Activated B cell treated with CpG ODN at 0.5 μM for 24 hours (primary cell): ENCODE measurements around the gene TP73. TPM values are rescaled to one million over a fixed set of nuclear protein-coding genes. Genes with fewer than 3 reads are reported as not detected.

Source experiments
- ATAC-seq: fragments of 200-7000 bp; cut with Tn5 transposase; one replicate; pipeline ENCODE4 v1.10.0; 2021; ENCODE audit warnings: low read depth, mild to moderate bottlenecking, moderate library complexity
- CTCF ChIA-PET: fragments of 350-600 bp; sonication (Branson Sonifier 250); formaldehyde crosslinking; loops from one replicate; lab custom pipeline; 2021; ENCODE audit warnings: antibody characterized with exemption; lab: Charles Lee
- POLR2A ChIA-PET: fragments of 350-600 bp; sonication (Branson Sonifier 250); formaldehyde crosslinking; loops from one replicate; lab custom pipeline; 2021; ENCODE audit warnings: antibody characterized with exemption; lab: Charles Lee
- DNase-seq: peaks from one replicate; pipeline ENCODE4 v3.0.0; 2022
- H3K27ac Mint-ChIP-seq: one replicate; pipeline ENCODE4 v1.8.0; 2020; ENCODE audit warnings: mixed read lengths
- H3K27me3 Mint-ChIP-seq: one replicate; pipeline ENCODE4 v1.8.0; 2021; ENCODE audit warnings: mixed read lengths
- H3K36me3 Mint-ChIP-seq: one replicate; pipeline ENCODE4 v1.8.0; 2021; ENCODE audit warnings: low read depth, mixed read lengths
- H3K4me1 Mint-ChIP-seq: one replicate; pipeline ENCODE4 v1.8.0; 2021; ENCODE audit warnings: mixed read lengths
- H3K4me3 Mint-ChIP-seq: one replicate; pipeline ENCODE4 v1.8.0; 2020; ENCODE audit warnings: mild to moderate bottlenecking, mixed read lengths
- H3K9me3 Mint-ChIP-seq: one replicate; pipeline ENCODE4 v1.8.0; 2020; ENCODE audit warnings: mixed read lengths
- intact Hi-C: fragments of 100-400 bp; cut with micrococcal nuclease; formaldehyde crosslinking; loops from one replicate; pipeline ENCODE4 v1.15.1; 2024
- total RNA-seq: library from RNA; stranded (reverse); gene quantifications from 2 replicates; pipeline ENCODE4 v1.2.3, GENCODE V29; 2022
- TF ChIP-seq, protein P1 (sequence below): fragments of 200-600 bp; IDR thresholded peaks from one replicate; pipeline ENCODE4 v1.8.0; 2022; ENCODE audit warnings: antibody characterized with exemption, mild to moderate bottlenecking

Gene TP73
- total RNA-seq, 1 donor from 2014 or later: 2.6 TPM

- no peak for ATAC-seq
- Mint-ChIP-seq H3K4me3 (no peak overlapping the region), H3K27ac (no peak overlapping the region)
Measured at GRCh38 chr1:3743421-3743820, 91.1 kb downstream of the TP73 start.

GRCh38 chr1:3743826-3744225 lies 91.5 kb downstream of the TP73 start:
- peaks cover 34% of the 10 kb centered on the region for H3K36me3 Mint-ChIP-seq
- ChIA-PET POLR2A (no interaction called here), CTCF (no interaction called here)
- ATAC-seq (no peak), DNase-seq (no peak)
- peaks cover 29% of the 10 kb centered on the region for H3K4me1 Mint-ChIP-seq
- intact Hi-C loops: no loop called here
- H3K27ac Mint-ChIP-seq: no peak overlapping the region
- TF ChIP-seq, protein P1, sequence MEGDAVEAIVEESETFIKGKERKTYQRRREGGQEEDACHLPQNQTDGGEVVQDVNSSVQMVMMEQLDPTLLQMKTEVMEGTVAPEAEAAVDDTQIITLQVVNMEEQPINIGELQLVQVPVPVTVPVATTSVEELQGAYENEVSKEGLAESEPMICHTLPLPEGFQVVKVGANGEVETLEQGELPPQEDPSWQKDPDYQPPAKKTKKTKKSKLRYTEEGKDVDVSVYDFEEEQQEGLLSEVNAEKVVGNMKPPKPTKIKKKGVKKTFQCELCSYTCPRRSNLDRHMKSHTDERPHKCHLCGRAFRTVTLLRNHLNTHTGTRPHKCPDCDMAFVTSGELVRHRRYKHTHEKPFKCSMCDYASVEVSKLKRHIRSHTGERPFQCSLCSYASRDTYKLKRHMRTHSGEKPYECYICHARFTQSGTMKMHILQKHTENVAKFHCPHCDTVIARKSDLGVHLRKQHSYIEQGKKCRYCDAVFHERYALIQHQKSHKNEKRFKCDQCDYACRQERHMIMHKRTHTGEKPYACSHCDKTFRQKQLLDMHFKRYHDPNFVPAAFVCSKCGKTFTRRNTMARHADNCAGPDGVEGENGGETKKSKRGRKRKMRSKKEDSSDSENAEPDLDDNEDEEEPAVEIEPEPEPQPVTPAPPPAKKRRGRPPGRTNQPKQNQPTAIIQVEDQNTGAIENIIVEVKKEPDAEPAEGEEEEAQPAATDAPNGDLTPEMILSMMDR: no peak
- H3K4me3 Mint-ChIP-seq: no peak overlapping the region
- no peaks in the 10 kb centered on the region for H3K9me3 Mint-ChIP-seq
- H3K27me3 Mint-ChIP-seq: no peaks in the 10 kb centered on the region

More at GRCh38 chr1:3743421-3743820, 91.1 kb downstream of the TP73 start:
- Mint-ChIP-seq H3K4me1 (peaks cover 28% of the 10 kb centered on the region), H3K27me3 (no peaks in the 10 kb centered on the region), H3K9me3 (no peaks in the 10 kb centered on the region), H3K36me3 (peaks cover 34% of the 10 kb centered on the region)
- TF ChIP-seq, protein P1: no peak
- CTCF ChIA-PET: no interaction called here
- no peak for DNase-seq
- intact Hi-C loops: no loop called here
- POLR2A ChIA-PET: no interaction called here

- Mint-ChIP-seq H3K4me1 (peaks cover 29% of the 10 kb centered on the region), H3K36me3 (peaks cover 34% of the 10 kb centered on the region), H3K9me3 (no peaks in the 10 kb centered on the region), H3K27me3 (no peaks in the 10 kb centered on the region), H3K4me3 (no peak overlapping the region), H3K27ac (no peak overlapping the region)
- intact Hi-C loops: no loop called here
- CTCF ChIA-PET: no interaction called here
- POLR2A ChIA-PET: no interaction called here
- DNase-seq (no peak), ATAC-seq (no peak)
- TF ChIP-seq, protein P1: no peak
Measured at GRCh38 chr1:3744646-3745045, 92.3 kb downstream of the TP73 start.

DNA sequence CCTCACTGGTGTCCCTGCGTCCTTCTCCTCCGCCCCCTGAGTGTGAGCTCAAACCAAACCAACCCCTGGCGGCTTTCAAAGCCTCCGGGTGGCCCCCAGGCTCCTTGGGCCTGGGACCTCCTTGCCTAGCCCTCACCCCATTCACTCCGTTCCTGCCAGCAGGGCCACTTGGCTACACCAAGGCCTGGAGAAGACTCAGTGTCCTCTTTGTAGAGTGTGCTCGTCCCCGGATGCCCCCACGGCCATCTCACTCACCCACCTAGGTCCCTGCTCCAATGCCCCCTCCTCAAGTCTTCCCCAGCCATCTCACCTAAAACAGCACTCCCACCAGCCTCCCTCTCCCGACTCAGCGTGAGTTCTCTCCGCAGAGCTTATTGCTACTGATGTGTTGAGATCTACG lies 92.8 kb downstream of the TP73 start:
- POLR2A ChIA-PET: no interaction called here

DNA sequence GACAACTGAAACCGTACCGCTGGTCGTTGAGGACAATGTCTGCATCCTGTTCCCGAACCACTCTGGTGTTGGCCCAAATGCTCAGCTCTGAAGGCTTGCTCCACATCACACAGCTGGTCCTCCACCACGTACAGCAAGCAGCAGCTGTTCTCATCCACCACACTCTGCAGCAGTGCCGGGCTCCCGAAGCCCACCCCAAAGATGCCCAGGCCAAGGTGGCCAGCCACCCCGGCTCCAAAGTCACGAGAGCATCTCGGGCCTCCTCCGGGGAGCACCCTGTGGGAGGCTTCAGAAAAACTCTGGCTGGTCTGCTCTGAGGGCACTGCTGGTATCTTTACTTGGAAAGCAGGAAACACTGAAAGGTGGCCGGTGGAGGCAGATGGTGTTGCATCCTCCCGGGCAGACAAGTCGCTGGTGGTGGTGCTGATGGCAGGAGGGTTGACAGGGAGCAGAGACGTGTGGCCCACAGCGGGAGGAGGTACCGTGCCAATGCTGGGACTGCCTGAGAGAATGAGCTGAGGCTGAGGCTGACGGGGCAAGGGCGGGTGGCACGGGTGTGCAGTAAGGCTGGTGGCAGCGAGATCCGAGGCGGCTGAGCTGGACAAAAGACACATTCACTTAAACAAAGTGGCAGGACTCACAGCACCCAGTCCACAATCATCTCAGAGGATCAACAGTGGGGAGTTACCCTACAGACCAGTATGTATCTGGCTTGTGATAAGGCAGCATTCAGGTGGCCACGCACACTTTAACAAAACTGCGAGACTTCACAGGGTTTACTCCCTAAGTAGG lies 93.5 kb downstream of the TP73 start:
- TF ChIP-seq, protein P1: no peak
- intact Hi-C loops: no loop called here
- Mint-ChIP-seq H3K36me3 (peaks cover 33% of the 10 kb centered on the region), H3K27me3 (no peaks in the 10 kb centered on the region), H3K4me1 (peaks cover 29% of the 10 kb centered on the region), H3K27ac (peak overlapping the region; percentile 61), H3K4me3 (peak overlapping the region; percentile 82), H3K9me3 (no peaks in the 10 kb centered on the region)
- ATAC-seq (no peak), DNase-seq (no peak)
- ChIA-PET POLR2A (no interaction called here), CTCF (no interaction called here)

More for the DNA sequence above, 92.8 kb downstream of the TP73 start:
- CTCF ChIA-PET: no interaction called here
- Mint-ChIP-seq H3K4me3 (no peak overlapping the region), H3K27me3 (no peaks in the 10 kb centered on the region), H3K27ac (no peak overlapping the region), H3K9me3 (no peaks in the 10 kb centered on the region), H3K4me1 (peaks cover 29% of the 10 kb centered on the region), H3K36me3 (peaks cover 34% of the 10 kb centered on the region)
- DNase-seq: no peak
- ATAC-seq: no peak
- TF ChIP-seq, protein P1: no peak
- intact Hi-C loops: no loop called here
